Breast epithelium (tissue), 3 donors: ENCODE results near the gene KRTAP5-4.

ENCODE experiments used
- CTCF ChIP-seq, 3 donors: fragments of 450-650 bp; IDR thresholded peaks; one replicate each; pipeline ENCODE4 v1.5.1; 2016 to 2017; ENCODE audit warnings: antibody characterized with exemption in 3 of 3, mild to moderate bottlenecking in 3 of 3, moderate library complexity in 3 of 3
- POLR2A ChIP-seq: fragments of 450-650 bp; IDR thresholded peaks from one replicate; pipeline ENCODE4 v1.6.1; 2016; ENCODE audit warnings: antibody characterized with exemption, mild to moderate bottlenecking, moderate library complexity
- POLR2AphosphoS5 ChIP-seq, 3 donors: sonication (generic); formaldehyde crosslinking; IDR thresholded peaks; one replicate each; pipeline ENCODE4 v1.6.1; 2017; ENCODE audit warnings: antibody characterized with exemption in 3 of 3

GRCh38 chr11:1604711-1605110, 17.2 kb downstream of the KRTAP5-4 start:
- TF ChIP-seq POLR2AphosphoS5 (IDR thresholded peaks at IDR 0.05) (no peak), POLR2A (no peak), CTCF (IDR thresholded peaks at IDR 0.05) (no peak)
